Non-pigmented ciliary epithelial cell (primary cell): ENCODE results near the gene FKRP.
A peak's percentile ranks its signal among the peaks of the same experiment; 100 is the strongest.

Experiments
- DNase-seq: peaks from one replicate; pipeline ENCODE4 v3.0.0-alpha.2; 2010; ENCODE audit warnings: low read depth

Gene FKRP

GRCh38 chr19:46719629-46720502 lies 26.0 kb upstream of the FKRP start:
- DNase-seq, result no peak

GRCh38 chr19:46720503-46721239 lies 25.2 kb upstream of the FKRP start:
- no peak for DNase-seq

GRCh38 chr19:46721269-46722003 lies 24.4 kb upstream of the FKRP start:
- no peak for DNase-seq

- DNase-seq, result no peak
Measured at GRCh38 chr19:46722004-46722380, 23.9 kb upstream of the FKRP start.

GRCh38 chr19:46722421-46723022 lies 23.3 kb upstream of the FKRP start:
- no peak for DNase-seq

GRCh38 chr19:46723023-46723461 lies 22.8 kb upstream of the FKRP start:
- DNase-seq, result no peak

- DNase-seq, result no peak
Measured at GRCh38 chr19:46723471-46723870, 22.4 kb upstream of the FKRP start.

GRCh38 chr19:46724468-46724867 lies 21.4 kb upstream of the FKRP start:
- no peak for DNase-seq

GRCh38 chr19:46725036-46725820 lies 20.6 kb upstream of the FKRP start:
- DNase-seq, result no peak

GRCh38 chr19:46725859-46726393 lies 19.9 kb upstream of the FKRP start:
- DNase-seq, result no peak

- no peak for DNase-seq
Measured at GRCh38 chr19:46726551-46726950, 19.3 kb upstream of the FKRP start.

- DNase-seq, result no peak
Measured at GRCh38 chr19:46726971-46727501, 18.8 kb upstream of the FKRP start.

GRCh38 chr19:46727757-46728156 lies 18.1 kb upstream of the FKRP start:
- no peak for DNase-seq

GRCh38 chr19:46728208-46728607 lies 17.6 kb upstream of the FKRP start:
- no peak for DNase-seq

GRCh38 chr19:46728693-46729339 lies 17.0 kb upstream of the FKRP start:
- no peak for DNase-seq

- no peak for DNase-seq
Measured at GRCh38 chr19:46729696-46730095, 16.2 kb upstream of the FKRP start.

- DNase-seq, result no peak
Measured at GRCh38 chr19:46730187-46730586, 15.7 kb upstream of the FKRP start.

GRCh38 chr19:46730595-46730994 lies 15.3 kb upstream of the FKRP start:
- DNase-seq, result no peak

GRCh38 chr19:46731007-46731501 lies 14.8 kb upstream of the FKRP start:
- DNase-seq, result peak; percentile 88

GRCh38 chr19:46731584-46731983 lies 14.3 kb upstream of the FKRP start:
- no peak for DNase-seq
